Vagina (tissue), 2 donors: ENCODE measurements around the gene DNAI2. TPM values are rescaled to one million over a fixed set of nuclear protein-coding genes. Genes with fewer than 3 reads are reported as not detected.
"Not testable (repeated sequence)": the region's sequence is repeated elsewhere in the genome, so short reads cannot be mapped to it uniquely, and the experiment has no call there.

Experiments
- DNase-seq, 2 donors: peaks; one replicate each; pipeline ENCODE4 v3.0.0-alpha.2; 2017; ENCODE audit errors: extremely low spot score in 2 of 2
- H3K27ac ChIP-seq: fragments of 200-600 bp; sonication (generic); one replicate; pipeline ENCODE4 v1.5.1; 2019
- H3K27me3 ChIP-seq: fragments of 200-600 bp; sonication (generic); one replicate; pipeline ENCODE4 v1.5.1; 2019
- H3K36me3 ChIP-seq, 2 donors: fragments of 200-600 bp; sonication (generic); one replicate each; pipeline ENCODE4 v1.5.1; 2017 to 2019
- H3K4me1 ChIP-seq: fragments of 200-600 bp; sonication (generic); one replicate; pipeline ENCODE4 v1.5.1; 2019
- H3K4me3 ChIP-seq, 2 donors: fragments of 200-600 bp; sonication (generic); 1 replicate in 1 of 2; 2 replicates in 1 of 2; pipeline ENCODE4 v1.5.1; 2016 to 2019
- H3K9me3 ChIP-seq: fragments of 200-600 bp; sonication (generic); one replicate; pipeline ENCODE4 v1.5.1; 2019
- CTCF ChIP-seq, 3 experiments: fragments of 450-650 bp in 2 of 3; fragments of 200-600 bp in 1 of 3; sonication (generic) in 1 of 3; IDR thresholded peaks; one replicate each; pipeline ENCODE4 v1.5.1; 2017 to 2019; ENCODE audit warnings: antibody characterized with exemption in 3 of 3, mild to moderate bottlenecking in 2 of 3, moderate library complexity in 2 of 3
- POLR2A ChIP-seq, 2 donors: fragments of 450-650 bp; IDR thresholded peaks; one replicate each; pipeline ENCODE4 v1.6.1; 2017; ENCODE audit warnings: antibody characterized with exemption in 2 of 2, mild to moderate bottlenecking in 2 of 2, moderate library complexity in 2 of 2
- POLR2AphosphoS5 ChIP-seq, 2 donors: sonication (generic); formaldehyde crosslinking; IDR thresholded peaks; one replicate each; pipeline ENCODE4 v1.9.0; 2017; ENCODE audit warnings: antibody characterized with exemption in 2 of 2, mild to moderate bottlenecking in 2 of 2, low read depth in 1 of 2; ENCODE audit not compliant: insufficient read depth in 1 of 2
- intact Hi-C: fragments of 100-400 bp; cut with DNase I; formaldehyde crosslinking; loops from one replicate; pipeline ENCODE4 v1.15.1; 2023
- total RNA-seq: library from RNA; depleted of rRNA; stranded (reverse); fragments of >200 nt; gene quantifications from one replicate; pipeline ENCODE4 v1.2.3, GENCODE V29; 2016

DNAI2 gene
- total RNA-seq, 1 donor from 2014 or later, result not detected

- no peaks in the 10 kb centered on the region for H3K9me3 ChIP-seq
- DNase-seq, result no peak
- H3K27ac ChIP-seq, result no peak overlapping the region
- no peak overlapping the region for H3K4me3 ChIP-seq
- peaks cover 27% of the 10 kb centered on the region for H3K4me1 ChIP-seq
- no peaks in the 10 kb centered on the region for H3K27me3 ChIP-seq
- intact Hi-C loops, result no loop called here
- TF ChIP-seq POLR2AphosphoS5 (IDR thresholded peaks at IDR 0.05; ENCODE audit: insufficient read depth in 1 of 2, low read depth in 1 of 2), result no peak
- TF ChIP-seq POLR2A (IDR thresholded peaks at IDR 0.05), result no peak
- TF ChIP-seq CTCF (IDR thresholded peaks at IDR 0.05), result no peak
- no peaks in the 10 kb centered on the region for H3K36me3 ChIP-seq
Observed at GRCh38 chr17:74272731-74273201, 1.3 kb upstream of the DNAI2 start.

GRCh38 chr17:74274709-74275340 lies 791 bp downstream of the DNAI2 start:
- H3K9me3 ChIP-seq, result no peaks in the 10 kb centered on the region
- no peak for DNase-seq
- no peak for TF ChIP-seq POLR2AphosphoS5 (IDR thresholded peaks at IDR 0.05; ENCODE audit: insufficient read depth in 1 of 2, low read depth in 1 of 2)
- no peak for TF ChIP-seq POLR2A (IDR thresholded peaks at IDR 0.05)
- no peak for TF ChIP-seq CTCF (IDR thresholded peaks at IDR 0.05)
- no peaks in the 10 kb centered on the region for H3K27me3 ChIP-seq
- intact Hi-C loops, result no loop called here
- peaks cover 27% of the 10 kb centered on the region for H3K4me1 ChIP-seq
- no peaks in the 10 kb centered on the region for H3K36me3 ChIP-seq
- H3K27ac ChIP-seq, result no peak overlapping the region
- no peak overlapping the region for H3K4me3 ChIP-seq

GRCh38 chr17:74276051-74276476 lies 2.0 kb downstream of the DNAI2 start:
- DNase-seq, result peak in 1 of 2 donors; percentile 90
- Histone ChIP-seq H3K27me3 (no peaks in the 10 kb centered on the region), H3K36me3 (no peaks in the 10 kb centered on the region), H3K9me3 (no peaks in the 10 kb centered on the region), H3K4me3 (no peak overlapping the region), H3K4me1 (peaks cover 27% of the 10 kb centered on the region), H3K27ac (peak overlapping the region; percentile 72)
- intact Hi-C loops, result no loop called here
- peak; percentile 31 to 52 for TF ChIP-seq POLR2AphosphoS5 (IDR thresholded peaks at IDR 0.05; ENCODE audit: insufficient read depth in 1 of 2, low read depth in 1 of 2)
- TF ChIP-seq CTCF (IDR thresholded peaks at IDR 0.05), result no peak
- TF ChIP-seq POLR2A (IDR thresholded peaks at IDR 0.05), result no peak

GRCh38 chr17:74276541-74277009 lies 2.5 kb downstream of the DNAI2 start:
- Histone ChIP-seq H3K36me3 (no peaks in the 10 kb centered on the region), H3K4me1 (peaks cover 27% of the 10 kb centered on the region), H3K27ac (peak overlapping the region; percentile 72), H3K9me3 (no peaks in the 10 kb centered on the region), H3K4me3 (no peak overlapping the region), H3K27me3 (no peaks in the 10 kb centered on the region)
- TF ChIP-seq POLR2A (IDR thresholded peaks at IDR 0.05) (no peak), POLR2AphosphoS5 (IDR thresholded peaks at IDR 0.05; ENCODE audit: insufficient read depth in 1 of 2, low read depth in 1 of 2) (peak; percentile 34 to 59)
- peak in 1 of 2 donors; percentile 94 for DNase-seq
- intact Hi-C loops, result no loop called here

GRCh38 chr17:74277935-74278334 lies 3.9 kb downstream of the DNAI2 start:
- Histone ChIP-seq H3K4me1 (peaks cover 27% of the 10 kb centered on the region), H3K4me3 (no peak overlapping the region), H3K27me3 (no peaks in the 10 kb centered on the region), H3K9me3 (no peaks in the 10 kb centered on the region), H3K27ac (no peak overlapping the region), H3K36me3 (no peaks in the 10 kb centered on the region)
- TF ChIP-seq CTCF (IDR thresholded peaks at IDR 0.05) (no peak), POLR2AphosphoS5 (IDR thresholded peaks at IDR 0.05; ENCODE audit: insufficient read depth in 1 of 2, low read depth in 1 of 2) (no peak), POLR2A (IDR thresholded peaks at IDR 0.05) (no peak)
- intact Hi-C loops, result no loop called here
- DNase-seq, result no peak

- intact Hi-C loops, H3K27ac ChIP-seq: not testable (repeated sequence)
Observed at GRCh38 chr17:74279617-74280016, 5.6 kb downstream of the DNAI2 start.

More at GRCh38 chr17:74279617-74280016, 5.6 kb downstream of the DNAI2 start:
- H3K9me3 ChIP-seq, DNase-seq, H3K36me3 ChIP-seq, H3K27me3 ChIP-seq, H3K4me3 ChIP-seq: not testable (repeated sequence)
- peaks cover 20% of the 10 kb centered on the region for H3K4me1 ChIP-seq
